Stomach (tissue), 9 donors: ENCODE data around the gene TUBB6. TPM values are rescaled to one million over a fixed set of nuclear protein-coding genes. Genes with fewer than 3 reads are reported as not detected.
A peak's percentile ranks its signal among the peaks of the same experiment; 100 is the strongest.

Source experiments
- DNase-seq, 2 donors: peaks; one replicate each; pipeline versions ENCODE4 v3.0.0 to v3.0.0-alpha.2; 2013 to 2019
- H3K27ac ChIP-seq, 5 donors: fragments of 200-600 bp in 4 of 5; sonication (generic) in 4 of 5; one replicate each; pipeline ENCODE4 v1.5.1; 2013 to 2019; ENCODE audit warnings: mild to moderate bottlenecking in 1 of 5, moderate library complexity in 1 of 5
- H3K27me3 ChIP-seq, 3 donors: fragments of 200-600 bp; sonication (generic); one replicate each; pipeline ENCODE4 v1.5.1; 2017 to 2019; ENCODE audit warnings: mixed run types in 1 of 3
- H3K36me3 ChIP-seq, 4 donors: fragments of 200-600 bp; sonication (generic); 1 replicate in 3 of 4; 2 replicates in 1 of 4; pipeline ENCODE4 v1.5.1; 2016 to 2019
- H3K4me1 ChIP-seq, 4 donors: fragments of 200-600 bp; sonication (generic); one replicate each; pipeline ENCODE4 v1.5.1; 2016 to 2019
- H3K4me3 ChIP-seq, 4 donors: fragments of 200-600 bp; sonication (generic) in 3 of 4; one replicate each; pipeline ENCODE4 v1.5.1; 2016 to 2019; ENCODE audit warnings: mild to moderate bottlenecking in 1 of 4
- H3K9me3 ChIP-seq, 4 donors: fragments of 200-600 bp; sonication (generic); one replicate each; pipeline ENCODE4 v1.5.1; 2016 to 2019
- EP300 ChIP-seq: sonication (generic); formaldehyde crosslinking; IDR thresholded peaks from one replicate; pipeline ENCODE4 v1.6.1; 2017; ENCODE audit warnings: antibody characterized with exemption
- POLR2A ChIP-seq, 4 donors: fragments of 450-650 bp; IDR thresholded peaks; one replicate each; pipeline ENCODE4 v1.6.1; 2016; ENCODE audit warnings: antibody characterized with exemption in 4 of 4, control low read depth in 2 of 4, mild to moderate bottlenecking in 1 of 4, moderate library complexity in 1 of 4
- POLR2AphosphoS5 ChIP-seq, 3 donors: sonication (generic); formaldehyde crosslinking; IDR thresholded peaks; one replicate each; pipeline ENCODE4 v1.6.1; 2016; ENCODE audit warnings: antibody characterized with exemption in 3 of 3
- WGBS, 5 donors: extraction: QIAGEN DNeasy Blood & Tissue Kit in 3 of 5; methylation state at CpG; one replicate each; pipeline versions ENCODE4 v1.1.5 to v1.1.7; 2013 to 2018; 5-methylcytosine and 5-hydroxymethylcytosine counted together
- intact Hi-C: fragments of 100-400 bp; cut with DNase I; formaldehyde crosslinking; loops from one replicate; pipeline ENCODE4 v1.15.1; 2023; ENCODE audit warnings: low total_unique reads
- polyA plus RNA-seq, 3 donors: library from polyadenylated mRNA; stranded (reverse); fragments of 200-250 nt; gene quantifications; one replicate each; pipeline ENCODE4 v1.2.3, GENCODE V29; 2013
- small RNA-seq, 4 donors: library from RNA; depleted of rRNA; stranded (forward); fragments of <200 nt; gene quantifications; one replicate each; pipeline ENCODE3, GENCODE V24; 2016
- total RNA-seq, 5 donors: library from RNA; depleted of rRNA; stranded (reverse); fragments of >200 nt; gene quantifications; one replicate each; pipeline versions ENCODE4 v1.1.0 to v1.2.3, GENCODE V29; 2014 to 2016
- TF ChIP-seq, protein P1 (sequence below), 7 experiments: fragments of 450-650 bp in 4 of 7; fragments of 200-600 bp in 3 of 7; sonication (generic) in 3 of 7; IDR thresholded peaks; one replicate each; pipeline ENCODE4 v1.5.1; 2016 to 2019; ENCODE audit warnings: antibody characterized with exemption in 7 of 7, control low read depth in 2 of 7, mild to moderate bottlenecking in 1 of 7
- donor health status: healthy with polysubstance abuse.
- donor health status: Bipolar disorder and iron deficiency.
- donor health status: healthy.

Gene TUBB6
- total and polyA plus RNA-seq, 8 donors = 66.6 to 333 (median 174) TPM

DNA sequence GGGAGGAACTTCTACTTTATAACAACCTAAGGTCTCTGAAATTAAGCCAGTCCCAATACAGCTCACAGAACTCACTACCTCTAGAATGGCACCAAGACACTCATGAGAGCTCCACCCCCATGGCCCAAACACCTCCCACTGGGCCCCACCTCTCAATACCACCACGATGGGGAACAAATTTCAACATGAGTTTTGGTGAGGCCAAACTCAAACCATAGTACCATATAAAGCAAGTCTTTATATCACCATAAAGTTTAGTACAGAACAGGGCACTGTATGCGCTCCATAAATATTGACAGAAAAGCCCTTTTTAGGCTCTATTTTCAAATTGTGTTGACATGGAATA, 65.7 kb downstream of the TUBB6 start:
- DNase-seq = no peak
- no peak overlapping the region for H3K4me3 ChIP-seq
- no peaks in the 10 kb centered on the region for H3K9me3 ChIP-seq
- H3K4me1 ChIP-seq = peaks cover 25 to 64% (median 61%) of the 10 kb centered on the region in 4 donors
- H3K36me3 ChIP-seq = peaks cover 8 to 17% (median 10%) of the 10 kb centered on the region in 4 donors
- intact Hi-C loops = no loop called here
- 54 to 67% (median 59%) methylated on average over 2 of the region's 2 CpGs for WGBS, 5 donors
- H3K27me3 ChIP-seq = no peaks in the 10 kb centered on the region
- peak overlapping the region; percentile 40 to 58 (median 51) for H3K27ac ChIP-seq
- TF ChIP-seq, protein P1, sequence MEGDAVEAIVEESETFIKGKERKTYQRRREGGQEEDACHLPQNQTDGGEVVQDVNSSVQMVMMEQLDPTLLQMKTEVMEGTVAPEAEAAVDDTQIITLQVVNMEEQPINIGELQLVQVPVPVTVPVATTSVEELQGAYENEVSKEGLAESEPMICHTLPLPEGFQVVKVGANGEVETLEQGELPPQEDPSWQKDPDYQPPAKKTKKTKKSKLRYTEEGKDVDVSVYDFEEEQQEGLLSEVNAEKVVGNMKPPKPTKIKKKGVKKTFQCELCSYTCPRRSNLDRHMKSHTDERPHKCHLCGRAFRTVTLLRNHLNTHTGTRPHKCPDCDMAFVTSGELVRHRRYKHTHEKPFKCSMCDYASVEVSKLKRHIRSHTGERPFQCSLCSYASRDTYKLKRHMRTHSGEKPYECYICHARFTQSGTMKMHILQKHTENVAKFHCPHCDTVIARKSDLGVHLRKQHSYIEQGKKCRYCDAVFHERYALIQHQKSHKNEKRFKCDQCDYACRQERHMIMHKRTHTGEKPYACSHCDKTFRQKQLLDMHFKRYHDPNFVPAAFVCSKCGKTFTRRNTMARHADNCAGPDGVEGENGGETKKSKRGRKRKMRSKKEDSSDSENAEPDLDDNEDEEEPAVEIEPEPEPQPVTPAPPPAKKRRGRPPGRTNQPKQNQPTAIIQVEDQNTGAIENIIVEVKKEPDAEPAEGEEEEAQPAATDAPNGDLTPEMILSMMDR (IDR thresholded peaks at IDR 0.05) = no peak
- TF ChIP-seq EP300 (no peak), POLR2A (IDR thresholded peaks at IDR 0.05) (no peak), POLR2AphosphoS5 (IDR thresholded peaks at IDR 0.05) (no peak)

GRCh38 chr18:12374401-12374800, 66.4 kb downstream of the TUBB6 start:
- whole genome bisulfite sequencing, 5 donors = 73 to 90% (median 83%) methylated on average over 6 of the region's 6 CpGs
- H3K27ac ChIP-seq = peak overlapping the region in 1 of 5 donors; percentile 56
- no peak overlapping the region for H3K4me3 ChIP-seq
- H3K27me3 ChIP-seq = no peaks in the 10 kb centered on the region
- TF ChIP-seq POLR2A (IDR thresholded peaks at IDR 0.05) = no peak
- no peak for TF ChIP-seq POLR2AphosphoS5 (IDR thresholded peaks at IDR 0.05)
- TF ChIP-seq, protein P1 (IDR thresholded peaks at IDR 0.05) = no peak
- peaks cover 1 to 11% (median 3%) of the 10 kb centered on the region in 4 donors for H3K36me3 ChIP-seq
- no peak for DNase-seq
- peaks cover 25 to 64% (median 61%) of the 10 kb centered on the region in 4 donors for H3K4me1 ChIP-seq
- no peaks in the 10 kb centered on the region for H3K9me3 ChIP-seq
- intact Hi-C loops = no loop called here

Small RNAs within 50 kb of the gene (small RNA-seq; reads per million reads assigned to genes)
- gene RNU6-170P = 0 reads per million in 4 donors

Other genes starting within 250 kb of the TUBB6 start
- gene ANKRD62, start 214.4 kb upstream of the TUBB6 start, total RNA-seq = 1 to 10 TPM in 1 of 5 donors, not detected in 4; 1.2 TPM
- not detected for gene ANKRD62, start 214.4 kb upstream of the TUBB6 start, polyA plus RNA-seq
- gene CIDEA, start 53.9 kb upstream of the TUBB6 start, total RNA-seq = not detected
- gene CIDEA, start 53.9 kb upstream of the TUBB6 start, polyA plus RNA-seq = under 1 TPM in 2 of 3 donors, not detected in 1; 0.15 to 0.44 TPM
- gene AFG3L2, start 69.0 kb downstream of the TUBB6 start, total RNA-seq = 100 to 1,000 TPM in 2 of 5 donors, 10 to 100 TPM in 3; 36.2 to 144 (median 58.0) TPM
- 10 to 100 TPM; 21.7 to 29.9 (median 24.1) TPM for gene AFG3L2, start 69.0 kb downstream of the TUBB6 start, polyA plus RNA-seq
- 1 to 10 TPM in 2 of 5 donors, not detected in 3; 1.3 to 1.8 TPM for gene PRELID3A, start 99.7 kb downstream of the TUBB6 start, total RNA-seq
- gene PRELID3A, start 99.7 kb downstream of the TUBB6 start, polyA plus RNA-seq = 1 to 10 TPM; 1.2 to 2.8 (median 2.2) TPM